K562 (cell line): ENCODE measurements around the gene RNF151. TPM values are rescaled to one million over a fixed set of nuclear protein-coding genes. Genes with fewer than 3 reads are reported as not detected.
A peak's percentile ranks its signal among the peaks of the same experiment; 100 is the strongest.

Experiments used
- C11orf30 ChIP-seq: fragments of 450-650 bp; IDR thresholded peaks from 2 replicates; pipeline ENCODE4 v1.6.1; 2016; ENCODE audit warnings: low read depth, mild to moderate bottlenecking
- CSDE1 ChIP-seq, 2 experiments: fragments of 450-650 bp; IDR thresholded peaks; 2 replicates each; pipeline ENCODE4 v1.6.1; 2016; ENCODE audit warnings: mild to moderate bottlenecking in 1 of 2
- ETS1 ChIP-seq: conservative IDR thresholded peaks from 2 replicates; pipeline ENCODE4 v1.6.1; 2011; ENCODE audit warnings: low read depth, mild to moderate bottlenecking, low read length; ENCODE audit not compliant: control insufficient read depth
- HNRNPK ChIP-seq: fragments of 200-400 bp; formaldehyde crosslinking; IDR thresholded peaks from one replicate; pipeline ENCODE4 v1.6.1; 2018; ENCODE audit warnings: mild to moderate bottlenecking, low read depth, low read length; ENCODE audit not compliant: poor library complexity, severe bottlenecking
- ILK ChIP-seq: fragments of 450-650 bp; IDR thresholded peaks from 2 replicates; pipeline ENCODE4 v1.6.1; 2016; ENCODE audit warnings: missing genetic modification characterization, low read depth, mild to moderate bottlenecking, missing compliant biosample characterization, moderate library complexity, borderline replicate concordance
- JUND ChIP-seq, 2 experiments: IDR thresholded peaks; 2 replicates in 1 of 2; 3 replicates in 1 of 2; pipeline ENCODE4 v1.6.1; 2011; ENCODE audit warnings: borderline replicate concordance in 2 of 2, low read depth in 2 of 2, low read length in 2 of 2, improper control_type of control experiment in 1 of 2, missing biosample characterization in 1 of 2, missing genetic modification characterization in 1 of 2, missing genetic modification reagents in 1 of 2
- MCM2 ChIP-seq: fragments of 450-650 bp; IDR thresholded peaks from 2 replicates; pipeline ENCODE4 v1.6.1; 2017; ENCODE audit warnings: low read depth, mild to moderate bottlenecking
- NFIX ChIP-seq: fragments of 250-450 bp; sonication (Bioruptor Pico); IDR thresholded peaks from 2 replicates; pipeline ENCODE4 v1.4.0; 2020; ENCODE audit warnings: low read depth, mild to moderate bottlenecking, moderate library complexity
- SUPT5H ChIP-seq: fragments of 450-650 bp; IDR thresholded peaks from 2 replicates; pipeline ENCODE4 v1.6.1; 2016
- XRCC3 ChIP-seq: fragments of 450-650 bp; IDR thresholded peaks from 2 replicates; pipeline ENCODE4 v1.6.1; 2017; ENCODE audit warnings: mild to moderate bottlenecking, moderate library complexity
- ZBTB9 ChIP-seq: fragments of 450-650 bp; formaldehyde crosslinking; IDR thresholded peaks from 2 replicates; pipeline ENCODE4 v1.4.0; 2020; ENCODE audit warnings: mild to moderate bottlenecking, moderate library complexity
- ZNF12 ChIP-seq: sonication (generic); formaldehyde crosslinking; IDR thresholded peaks from 2 replicates; pipeline ENCODE4 v1.4.0; 2020; ENCODE audit warnings: mild to moderate bottlenecking, missing genetic modification reagents
- ZSCAN29 ChIP-seq: fragments of 450-650 bp; IDR thresholded peaks from 2 replicates; pipeline ENCODE4 v1.6.1; 2017
- polyA plus RNA-seq, 8 experiments: library from polyadenylated mRNA; depleted of rRNA in 4 of 8; stranded (reverse) in 5 of 8; unstranded in 3 of 8; fragments of >200 nt; fragmentation: Nextera tagmentation in 2 of 8; fragmentation: Illumina TruSeq in 1 of 8; extraction: Ambion mirVana in 2 of 8; extraction: Trizol in 1 of 8; gene quantifications; 2 replicates each; pipeline versions ENCODE4 v1.2.1 to v1.2.3, GENCODE V29; 2011 to 2014; ENCODE audit warnings: inconsistent platforms in 1 of 8, missing spikeins in 1 of 8
- total RNA-seq, 7 experiments: library from RNA; depleted of rRNA in 6 of 7; stranded (reverse); fragments of >200 nt in 6 of 7; fragmentation: Illumina TruSeq in 2 of 7; extraction: Trizol in 2 of 7; gene quantifications; 2 replicates each; pipeline versions ENCODE4 v1.2.1 to v1.2.3, GENCODE V29; 2011 to 2021; ENCODE audit warnings: low replicate concordance in 1 of 7
- TF ChIP-seq, protein P1 (sequence below): fragments of 250-450 bp; sonication (Bioruptor Pico); IDR thresholded peaks from 2 replicates; pipeline ENCODE4 v1.5.0; 2020; ENCODE audit warnings: mild to moderate bottlenecking, borderline replicate concordance
- TF ChIP-seq, protein P2 (sequence below): fragments of 200-400 bp; formaldehyde crosslinking; IDR thresholded peaks from 2 replicates; pipeline ENCODE4 v1.6.1; 2017; ENCODE audit warnings: mild to moderate bottlenecking, low read depth, low read length, moderate library complexity
- TF ChIP-seq, protein P3 (sequence below): fragments of 450-650 bp; formaldehyde crosslinking; IDR thresholded peaks from 2 replicates; pipeline ENCODE4 v1.4.0; 2020; ENCODE audit warnings: mild to moderate bottlenecking, moderate library complexity

The RNF151 gene
- total and polyA plus RNA-seq, 9 of the 15 experiments (the other 6 are each of a cell fraction or from before 2014, with no cell fraction given), result not detected

- peak; percentile 44 for TF ChIP-seq JUND (IDR thresholded peaks at IDR 0.05; ENCODE audit: borderline replicate concordance, low read depth, low read length)
- TF ChIP-seq JUND (tag; IDR thresholded peaks at IDR 0.05; ENCODE audit: borderline replicate concordance, low read depth, low read length), result no peak; the same call in 2 of the 3 replicates
- TF ChIP-seq, protein P1, sequence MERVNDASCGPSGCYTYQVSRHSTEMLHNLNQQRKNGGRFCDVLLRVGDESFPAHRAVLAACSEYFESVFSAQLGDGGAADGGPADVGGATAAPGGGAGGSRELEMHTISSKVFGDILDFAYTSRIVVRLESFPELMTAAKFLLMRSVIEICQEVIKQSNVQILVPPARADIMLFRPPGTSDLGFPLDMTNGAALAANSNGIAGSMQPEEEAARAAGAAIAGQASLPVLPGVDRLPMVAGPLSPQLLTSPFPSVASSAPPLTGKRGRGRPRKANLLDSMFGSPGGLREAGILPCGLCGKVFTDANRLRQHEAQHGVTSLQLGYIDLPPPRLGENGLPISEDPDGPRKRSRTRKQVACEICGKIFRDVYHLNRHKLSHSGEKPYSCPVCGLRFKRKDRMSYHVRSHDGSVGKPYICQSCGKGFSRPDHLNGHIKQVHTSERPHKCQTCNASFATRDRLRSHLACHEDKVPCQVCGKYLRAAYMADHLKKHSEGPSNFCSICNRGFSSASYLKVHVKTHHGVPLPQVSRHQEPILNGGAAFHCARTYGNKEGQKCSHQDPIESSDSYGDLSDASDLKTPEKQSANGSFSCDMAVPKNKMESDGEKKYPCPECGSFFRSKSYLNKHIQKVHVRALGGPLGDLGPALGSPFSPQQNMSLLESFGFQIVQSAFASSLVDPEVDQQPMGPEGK (CRISPR knock-in tag), result no peak
- TF ChIP-seq, protein P2, sequence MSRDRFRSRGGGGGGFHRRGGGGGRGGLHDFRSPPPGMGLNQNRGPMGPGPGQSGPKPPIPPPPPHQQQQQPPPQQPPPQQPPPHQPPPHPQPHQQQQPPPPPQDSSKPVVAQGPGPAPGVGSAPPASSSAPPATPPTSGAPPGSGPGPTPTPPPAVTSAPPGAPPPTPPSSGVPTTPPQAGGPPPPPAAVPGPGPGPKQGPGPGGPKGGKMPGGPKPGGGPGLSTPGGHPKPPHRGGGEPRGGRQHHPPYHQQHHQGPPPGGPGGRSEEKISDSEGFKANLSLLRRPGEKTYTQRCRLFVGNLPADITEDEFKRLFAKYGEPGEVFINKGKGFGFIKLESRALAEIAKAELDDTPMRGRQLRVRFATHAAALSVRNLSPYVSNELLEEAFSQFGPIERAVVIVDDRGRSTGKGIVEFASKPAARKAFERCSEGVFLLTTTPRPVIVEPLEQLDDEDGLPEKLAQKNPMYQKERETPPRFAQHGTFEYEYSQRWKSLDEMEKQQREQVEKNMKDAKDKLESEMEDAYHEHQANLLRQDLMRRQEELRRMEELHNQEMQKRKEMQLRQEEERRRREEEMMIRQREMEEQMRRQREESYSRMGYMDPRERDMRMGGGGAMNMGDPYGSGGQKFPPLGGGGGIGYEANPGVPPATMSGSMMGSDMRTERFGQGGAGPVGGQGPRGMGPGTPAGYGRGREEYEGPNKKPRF, result no peak
- no peak for TF ChIP-seq CSDE1 (IDR thresholded peaks at IDR 0.05)
- TF ChIP-seq HNRNPK, result no peak
- TF ChIP-seq XRCC3, result no peak
- TF ChIP-seq ZSCAN29, result no peak
- peak; percentile 63; the same call in 1 of the 2 replicates for TF ChIP-seq ETS1
- no peak for TF ChIP-seq C11orf30
- TF ChIP-seq, protein P3, sequence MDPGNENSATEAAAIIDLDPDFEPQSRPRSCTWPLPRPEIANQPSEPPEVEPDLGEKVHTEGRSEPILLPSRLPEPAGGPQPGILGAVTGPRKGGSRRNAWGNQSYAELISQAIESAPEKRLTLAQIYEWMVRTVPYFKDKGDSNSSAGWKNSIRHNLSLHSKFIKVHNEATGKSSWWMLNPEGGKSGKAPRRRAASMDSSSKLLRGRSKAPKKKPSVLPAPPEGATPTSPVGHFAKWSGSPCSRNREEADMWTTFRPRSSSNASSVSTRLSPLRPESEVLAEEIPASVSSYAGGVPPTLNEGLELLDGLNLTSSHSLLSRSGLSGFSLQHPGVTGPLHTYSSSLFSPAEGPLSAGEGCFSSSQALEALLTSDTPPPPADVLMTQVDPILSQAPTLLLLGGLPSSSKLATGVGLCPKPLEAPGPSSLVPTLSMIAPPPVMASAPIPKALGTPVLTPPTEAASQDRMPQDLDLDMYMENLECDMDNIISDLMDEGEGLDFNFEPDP (CRISPR knock-in tag), result no peak
- TF ChIP-seq ILK (tag), result no peak
- no peak for TF ChIP-seq SUPT5H
- TF ChIP-seq MCM2, result no peak
- no peak for TF ChIP-seq NFIX (CRISPR knock-in tag)
- TF ChIP-seq ZBTB9 (CRISPR knock-in tag), result peak; percentile 47; the same call in 1 of the 2 replicates
- TF ChIP-seq ZNF12 (CRISPR knock-in tag), result peak; percentile 80; the same call in 1 of the 2 replicates
Measured at GRCh38 chr16:1929578-1930337, 36.9 kb upstream of the RNF151 start (continued).
